Neural cell (in vitro differentiated cells): Measurements from ENCODE around the gene TPT1. TPM values are rescaled to one million over a fixed set of nuclear protein-coding genes. Genes with fewer than 3 reads are reported as not detected.

Source experiments
- H2AFZ ChIP-seq: fragments of 200-600, 300-800 bp; sonication (generic), shearing (Covaris generic); 2 replicates; pipeline ENCODE4 v1.6.0; 2014; ENCODE audit warnings: low read depth, mild to moderate bottlenecking, antibody characterized with exemption, low read length, moderate library complexity
- H3F3A ChIP-seq: fragments of 200-600 bp; shearing (Covaris generic); 2 replicates; pipeline ENCODE4 v1.6.1; 2016; ENCODE audit warnings: mild to moderate bottlenecking, moderate library complexity, mixed read lengths, antibody characterized with exemption, low read length; ENCODE audit not compliant: insufficient read depth, poor library complexity, severe bottlenecking
- H3K27ac ChIP-seq: fragments of 200-600, 300-800 bp; sonication (generic), shearing (Covaris generic); 2 replicates; pipeline ENCODE4 v1.5.1; 2014; ENCODE audit warnings: mild to moderate bottlenecking, low read length, moderate library complexity
- H3K27me3 ChIP-seq: fragments of 300-800, 200-600 bp; sonication (generic), shearing (Covaris generic); 2 replicates; pipeline ENCODE4 v1.6.0; 2014; ENCODE audit warnings: mild to moderate bottlenecking, low read depth, low read length, moderate library complexity; ENCODE audit not compliant: insufficient read depth
- H3K36me3 ChIP-seq: fragments of 300-800, 200-600 bp; sonication (generic), shearing (Covaris generic); 2 replicates; pipeline ENCODE4 v1.5.1; 2014; ENCODE audit warnings: mild to moderate bottlenecking, antibody characterized with exemption, low read length, moderate library complexity; ENCODE audit not compliant: insufficient read depth
- H3K4me2 ChIP-seq: fragments of 300-800, 200-600 bp; sonication (generic), shearing (Covaris generic); 2 replicates; pipeline ENCODE4 v1.6.0; 2014; ENCODE audit warnings: mild to moderate bottlenecking, low read length
- H3K4me3 ChIP-seq: fragments of 300-800, 200-600 bp; sonication (generic), shearing (Covaris generic); 2 replicates; pipeline ENCODE4 v1.5.1; 2014; ENCODE audit warnings: mild to moderate bottlenecking, low read length, moderate library complexity
- H3K79me2 ChIP-seq: fragments of 200-600 bp; shearing (Covaris generic); replicated peaks from 2 replicates; pipeline ENCODE4 v1.6.0; 2014; ENCODE audit warnings: mild to moderate bottlenecking, low read length, moderate library complexity; ENCODE audit not compliant: insufficient read depth
- H3K9ac ChIP-seq: fragments of 300-800, 200-600 bp; sonication (generic), shearing (Covaris generic); 2 replicates; pipeline ENCODE4 v1.6.1; 2016; ENCODE audit warnings: mild to moderate bottlenecking, low read length, mixed read lengths
- H3K9me2 ChIP-seq: fragments of 200-600 bp; shearing (Covaris generic); 2 replicates; pipeline ENCODE4 v1.6.1; 2016; ENCODE audit warnings: mild to moderate bottlenecking, low read length, mixed read lengths; ENCODE audit not compliant: insufficient read depth
- H3K9me3 ChIP-seq: fragments of 200-600, 300-800 bp; sonication (generic), shearing (Covaris generic); 2 replicates; pipeline ENCODE4 v1.6.1; 2016; ENCODE audit warnings: mild to moderate bottlenecking, mixed run types, low read length, moderate library complexity, mixed read lengths
- H4K20me1 ChIP-seq: fragments of 200-600 bp; shearing (Covaris generic); 2 replicates; pipeline ENCODE4 v1.6.1; 2016; ENCODE audit warnings: mild to moderate bottlenecking, mixed run types; ENCODE audit not compliant: insufficient read depth
- CTCF ChIP-seq: fragments of 450-650 bp; IDR thresholded peaks from 2 replicates; pipeline ENCODE4 v1.5.1; 2014; ENCODE audit warnings: antibody characterized with exemption, mild to moderate bottlenecking, moderate library complexity; ENCODE audit not compliant: poor library complexity, severe bottlenecking
- EP300 ChIP-seq: fragments of 450-650 bp; conservative IDR thresholded peaks from 2 replicates; pipeline ENCODE4 v1.6.1; 2014; ENCODE audit warnings: antibody characterized with exemption, mild to moderate bottlenecking, moderate library complexity; ENCODE audit not compliant: poor library complexity, severe bottlenecking
- EZH2 ChIP-seq: fragments of 200-600, 300-800 bp; shearing (Covaris generic), sonication (generic); IDR thresholded peaks from 2 replicates; pipeline ENCODE4 v1.6.1; 2014; ENCODE audit warnings: antibody characterized with exemption, low read length, borderline replicate concordance, mild to moderate bottlenecking; ENCODE audit not compliant: insufficient read depth, poor library complexity, severe bottlenecking
- MXI1 ChIP-seq: fragments of 450-650 bp; conservative IDR thresholded peaks from 2 replicates; pipeline ENCODE4 v1.6.1; 2014; ENCODE audit warnings: antibody characterized with exemption, mild to moderate bottlenecking; ENCODE audit not compliant: poor library complexity, severe bottlenecking
- POLR2AphosphoS5 ChIP-seq: IDR thresholded peaks from 2 replicates; pipeline ENCODE4 v1.6.1; 2012
- RAD21 ChIP-seq: fragments of 450-650 bp; conservative IDR thresholded peaks from 2 replicates; pipeline ENCODE4 v1.6.1; 2014; ENCODE audit warnings: antibody characterized with exemption, mild to moderate bottlenecking, moderate library complexity
- REST ChIP-seq: IDR thresholded peaks from 2 replicates; pipeline ENCODE4 v1.6.1; 2012; ENCODE audit warnings: borderline replicate concordance
- SMC3 ChIP-seq: fragments of 450-650 bp; conservative IDR thresholded peaks from 2 replicates; pipeline ENCODE4 v1.6.1; 2014; ENCODE audit warnings: antibody characterized with exemption, mild to moderate bottlenecking, moderate library complexity; ENCODE audit not compliant: poor library complexity
- TAF1 ChIP-seq: IDR thresholded peaks from 2 replicates; pipeline ENCODE4 v1.6.1; 2012; ENCODE audit warnings: low read depth
- polyA plus RNA-seq: library from polyadenylated mRNA; depleted of rRNA; stranded (reverse); fragments of >200 nt; gene quantifications from 2 replicates; pipeline ENCODE4 v1.2.3, GENCODE V29; 2014

TPT1 gene
- polyA plus RNA-seq, 1 donor from 2014 or later: 2,071 TPM

GRCh38 chr13:45339867-45340266, 1.1 kb downstream of the TPT1 start:
- peaks cover 44% of the 10 kb centered on the region for H3K79me2 ChIP-seq
- no peak for TF ChIP-seq EZH2
- no peak for TF ChIP-seq TAF1
- no peak for TF ChIP-seq CTCF
- TF ChIP-seq RAD21: no peak
- TF ChIP-seq EP300: no peak
- no peak for TF ChIP-seq POLR2AphosphoS5
- no peak for TF ChIP-seq SMC3
- no peak for TF ChIP-seq MXI1
- no peak for TF ChIP-seq REST
- H3K27ac ChIP-seq: peak overlapping the region; percentile 94
- H3K4me2 ChIP-seq: peak overlapping the region; percentile 53
- peaks cover 10% of the 10 kb centered on the region for H3K36me3 ChIP-seq
- H3K27me3 ChIP-seq: no peaks in the 10 kb centered on the region
- peak overlapping the region; percentile 99 for H3K9ac ChIP-seq
- H3K9me2 ChIP-seq: no peaks in the 10 kb centered on the region
- H3F3A ChIP-seq: peaks cover 5% of the 10 kb centered on the region
- H3K4me3 ChIP-seq: peak overlapping the region; percentile 93
- H3K9me3 ChIP-seq: no peaks in the 10 kb centered on the region
- peaks cover 3% of the 10 kb centered on the region for H4K20me1 ChIP-seq
- H2AFZ ChIP-seq: no peak overlapping the region

- H3K27ac ChIP-seq: no peak overlapping the region
- peak overlapping the region; percentile 53 for H3K4me2 ChIP-seq
- no peaks in the 10 kb centered on the region for H3K9me2 ChIP-seq
- H3K9ac ChIP-seq: peak overlapping the region; percentile 99
- H4K20me1 ChIP-seq: peaks cover 3% of the 10 kb centered on the region
- TF ChIP-seq RAD21: no peak
- H2AFZ ChIP-seq: no peak overlapping the region
- H3K27me3 ChIP-seq: no peaks in the 10 kb centered on the region
- H3K4me3 ChIP-seq: peak overlapping the region; percentile 93
- H3K9me3 ChIP-seq: no peaks in the 10 kb centered on the region
- H3K79me2 ChIP-seq: peaks cover 44% of the 10 kb centered on the region
- peaks cover 5% of the 10 kb centered on the region for H3F3A ChIP-seq
- peaks cover 10% of the 10 kb centered on the region for H3K36me3 ChIP-seq
Observed at GRCh38 chr13:45339399-45339798, 1.6 kb downstream of the TPT1 start.

GRCh38 chr13:45337803-45338202, 3.2 kb downstream of the TPT1 start:
- H3K4me3 ChIP-seq: no peak overlapping the region
- peaks cover 3% of the 10 kb centered on the region for H4K20me1 ChIP-seq
- TF ChIP-seq POLR2AphosphoS5 (no peak), EP300 (no peak), EZH2 (no peak)
- H3K9ac ChIP-seq: no peak overlapping the region
- H2AFZ ChIP-seq: no peak overlapping the region
- H3K27me3 ChIP-seq: no peaks in the 10 kb centered on the region
- H3F3A ChIP-seq: peaks cover 5% of the 10 kb centered on the region
- no peaks in the 10 kb centered on the region for H3K9me2 ChIP-seq
- H3K27ac ChIP-seq: no peak overlapping the region
- H3K36me3 ChIP-seq: peaks cover 10% of the 10 kb centered on the region
- H3K79me2 ChIP-seq: peaks cover 43% of the 10 kb centered on the region
- H3K4me2 ChIP-seq: no peak overlapping the region
- H3K9me3 ChIP-seq: no peaks in the 10 kb centered on the region
